ENCODE measurements around the gene NKD1. TPM values are rescaled to one million over a fixed set of nuclear protein-coding genes. Genes with fewer than 3 reads are reported as not detected.

NKD1 gene
- total RNA-seq, 1 donor from 2014 or later, result 1.7 TPM

- peaks cover 21% of the 10 kb centered on the region for H3K4me1 ChIP-seq
- no peak overlapping the region for H3K27ac ChIP-seq
Observed at GRCh38 chr16:50617646-50618184, 69.5 kb downstream of the NKD1 start.

GRCh38 chr16:50618238-50618918, 70.2 kb downstream of the NKD1 start:
- DNase-seq (ENCODE audit: extremely low spot score in 2 of 2), result no peak
- no peak overlapping the region for H3K27ac ChIP-seq
- no peaks in the 10 kb centered on the region for H3K9me3 ChIP-seq
- intact Hi-C loops (cut with DNase I), result loop anchor here (2.0 kb wide), 1 partner anchor 66 kb away; no protein-coding TSS in a partner anchor
- no peak for TF ChIP-seq CTCF (IDR thresholded peaks at IDR 0.05)
- TF ChIP-seq POLR2A (IDR thresholded peaks at IDR 0.05), result no peak
- no peak for TF ChIP-seq POLR2AphosphoS5 (IDR thresholded peaks at IDR 0.05; ENCODE audit: insufficient read depth in 1 of 2, low read depth in 1 of 2)
- no peaks in the 10 kb centered on the region for H3K36me3 ChIP-seq
- H3K4me1 ChIP-seq, result peaks cover 15% of the 10 kb centered on the region
- no peaks in the 10 kb centered on the region for H3K27me3 ChIP-seq
- no peak overlapping the region for H3K4me3 ChIP-seq

More at GRCh38 chr16:50617646-50618184, 69.5 kb downstream of the NKD1 start:
- Histone ChIP-seq H3K9me3 (no peaks in the 10 kb centered on the region), H3K27me3 (no peaks in the 10 kb centered on the region), H3K4me3 (no peak overlapping the region), H3K36me3 (no peaks in the 10 kb centered on the region)
- TF ChIP-seq POLR2AphosphoS5 (IDR thresholded peaks at IDR 0.05; ENCODE audit: insufficient read depth in 1 of 2, low read depth in 1 of 2), result no peak
- TF ChIP-seq POLR2A (IDR thresholded peaks at IDR 0.05), result no peak
- TF ChIP-seq CTCF (IDR thresholded peaks at IDR 0.05), result no peak
- intact Hi-C loops (cut with DNase I), result loop anchor here (2.0 kb wide), 1 partner anchor 65 kb away; no protein-coding TSS in a partner anchor
- no peak for DNase-seq (ENCODE audit: extremely low spot score in 2 of 2)

- TF ChIP-seq POLR2A (IDR thresholded peaks at IDR 0.05) (no peak), POLR2AphosphoS5 (IDR thresholded peaks at IDR 0.05; ENCODE audit: insufficient read depth in 1 of 2, low read depth in 1 of 2) (no peak), CTCF (IDR thresholded peaks at IDR 0.05) (no peak)
- Histone ChIP-seq H3K36me3 (no peaks in the 10 kb centered on the region), H3K9me3 (no peaks in the 10 kb centered on the region), H3K27me3 (no peaks in the 10 kb centered on the region), H3K4me3 (no peak overlapping the region), H3K4me1 (peaks cover under 1% of the 10 kb centered on the region), H3K27ac (no peak overlapping the region)
- DNase-seq (ENCODE audit: extremely low spot score in 2 of 2), result no peak
- intact Hi-C loops (cut with DNase I), result loop anchor here (2.0 to 10.0 kb wide), 2 partner anchors 67 to 245 kb away; no protein-coding TSS in a partner anchor
Observed at GRCh38 chr16:50619702-50620491, 71.7 kb downstream of the NKD1 start.

- TF ChIP-seq POLR2AphosphoS5 (IDR thresholded peaks at IDR 0.05; ENCODE audit: insufficient read depth in 1 of 2, low read depth in 1 of 2), result no peak
- TF ChIP-seq CTCF (IDR thresholded peaks at IDR 0.05), result no peak
- TF ChIP-seq POLR2A (IDR thresholded peaks at IDR 0.05), result no peak
- no peak for DNase-seq (ENCODE audit: extremely low spot score in 2 of 2)
- H3K4me1 ChIP-seq, result no peaks in the 10 kb centered on the region
Observed at GRCh38 chr16:50620646-50621451, 72.7 kb downstream of the NKD1 start.

More at GRCh38 chr16:50620646-50621451, 72.7 kb downstream of the NKD1 start:
- Histone ChIP-seq H3K27ac (no peak overlapping the region), H3K27me3 (no peaks in the 10 kb centered on the region), H3K4me3 (no peak overlapping the region), H3K9me3 (no peaks in the 10 kb centered on the region), H3K36me3 (no peaks in the 10 kb centered on the region)
- intact Hi-C loops (cut with DNase I), result loop anchor here (10.0 kb wide), 1 partner anchor 246 kb away; no protein-coding TSS in a partner anchor

All from vagina (tissue), 2 donors.